KOPT-K1 (cell line): ENCODE data around the gene CHI3L2.

Experiments used
- H3K27ac ChIP-seq: fragments of 200-600 bp; sonication (generic); 2 replicates; pipeline ENCODE4 v1.5.1; 2016; ENCODE audit warnings: antibody characterized with exemption, mild to moderate bottlenecking, low read depth, low read length; ENCODE audit not compliant: poor library complexity, severe bottlenecking
- H3K36me3 ChIP-seq: fragments of 200-600 bp; sonication (generic); 2 replicates; pipeline ENCODE4 v1.5.1; 2017; ENCODE audit warnings: antibody characterized with exemption, mild to moderate bottlenecking, low read length, moderate library complexity; ENCODE audit not compliant: insufficient read depth
- H3K9me3 ChIP-seq: fragments of 200-600 bp; sonication (generic); 2 replicates; pipeline ENCODE4 v1.5.1; 2017; ENCODE audit warnings: antibody characterized with exemption, low read length, mild to moderate bottlenecking; ENCODE audit not compliant: insufficient read depth, poor library complexity, severe bottlenecking

The CHI3L2 gene, protein sequence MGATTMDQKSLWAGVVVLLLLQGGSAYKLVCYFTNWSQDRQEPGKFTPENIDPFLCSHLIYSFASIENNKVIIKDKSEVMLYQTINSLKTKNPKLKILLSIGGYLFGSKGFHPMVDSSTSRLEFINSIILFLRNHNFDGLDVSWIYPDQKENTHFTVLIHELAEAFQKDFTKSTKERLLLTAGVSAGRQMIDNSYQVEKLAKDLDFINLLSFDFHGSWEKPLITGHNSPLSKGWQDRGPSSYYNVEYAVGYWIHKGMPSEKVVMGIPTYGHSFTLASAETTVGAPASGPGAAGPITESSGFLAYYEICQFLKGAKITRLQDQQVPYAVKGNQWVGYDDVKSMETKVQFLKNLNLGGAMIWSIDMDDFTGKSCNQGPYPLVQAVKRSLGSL

DNA sequence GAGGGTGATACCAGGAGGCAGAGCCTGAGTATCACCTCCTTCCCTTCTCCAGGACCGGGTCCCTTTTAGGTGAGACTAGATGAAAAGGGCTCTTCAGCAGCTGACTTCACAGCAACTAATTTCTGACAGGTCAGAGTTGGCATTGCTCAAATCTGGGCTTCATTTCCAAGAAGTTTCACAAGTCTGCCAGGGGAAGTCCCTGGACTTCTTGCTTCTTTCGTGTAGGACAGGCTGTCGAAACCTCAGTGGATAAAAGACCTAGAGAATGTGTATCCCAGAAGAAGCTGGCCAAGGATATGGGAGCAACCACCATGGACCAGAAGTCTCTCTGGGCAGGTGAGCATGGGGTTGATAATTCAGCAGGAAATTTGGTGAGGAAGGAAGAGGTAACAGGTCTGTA, at the start of gene CHI3L2:
CHI3L2 (plus strand) TSS at position 280 of the 400 bp plus-strand sequence; CDS start at position 297, 17 bp downstream.
- H3K36me3 ChIP-seq = peaks cover 15% of the 10 kb centered on the region; the same call in 1 of the 2 replicates
- no peaks in the 10 kb centered on the region for H3K9me3 ChIP-seq
- H3K27ac ChIP-seq = peak within 1 kb of the TSS; percentile 99

DNA sequence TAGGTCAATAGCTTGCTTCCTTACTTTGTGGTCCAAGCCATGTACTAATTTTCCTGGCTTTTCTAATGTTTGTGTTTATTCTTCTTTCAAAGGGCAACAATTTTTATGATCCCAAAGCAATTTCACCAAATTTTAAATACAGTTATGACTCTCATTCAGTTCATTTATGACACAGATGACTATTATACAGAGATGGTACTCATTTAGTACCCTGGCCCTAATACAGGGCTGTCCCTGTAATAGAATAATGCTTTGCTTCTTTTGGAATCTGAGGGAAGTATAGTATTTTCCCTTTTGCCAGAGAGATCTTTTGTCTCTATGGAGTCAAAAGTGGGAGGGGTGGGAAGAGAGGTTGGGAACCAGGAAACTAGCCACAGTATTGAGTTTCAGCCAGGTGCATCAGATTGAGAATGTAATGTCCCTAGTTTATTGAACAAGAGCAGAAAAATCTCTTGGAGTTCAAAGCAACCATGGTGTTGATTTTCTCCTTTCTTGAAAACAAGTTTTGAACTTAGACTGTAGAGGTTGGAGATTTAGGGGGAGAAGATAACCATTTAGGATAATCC, 47.5 kb upstream of the CHI3L2 start:
- Histone ChIP-seq H3K27ac (no peak overlapping the region), H3K36me3 (peaks cover 96% of the 10 kb centered on the region), H3K9me3 (no peaks in the 10 kb centered on the region)

DNA sequence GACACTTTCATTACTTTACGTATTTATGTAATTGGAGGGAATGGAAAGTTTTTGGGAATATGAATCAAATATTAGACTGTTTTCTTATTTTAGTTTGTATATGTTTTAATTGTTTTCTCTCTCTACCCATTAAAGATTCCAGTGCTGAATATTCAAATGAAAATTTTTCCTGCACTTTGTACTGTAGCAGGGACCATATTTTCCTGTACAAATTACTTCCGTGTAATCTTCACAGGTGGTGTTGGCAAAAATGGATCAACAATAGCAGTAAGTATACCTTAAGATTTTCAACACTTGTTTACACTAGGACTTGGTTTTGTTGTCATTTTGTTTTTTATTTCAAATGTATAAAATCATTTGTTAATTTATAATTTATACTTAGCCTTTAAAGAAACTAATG, 45.5 kb upstream of the CHI3L2 start:
- no peaks in the 10 kb centered on the region for H3K9me3 ChIP-seq
- no peak overlapping the region for H3K27ac ChIP-seq
- H3K36me3 ChIP-seq = peaks cover 96% of the 10 kb centered on the region

DNA sequence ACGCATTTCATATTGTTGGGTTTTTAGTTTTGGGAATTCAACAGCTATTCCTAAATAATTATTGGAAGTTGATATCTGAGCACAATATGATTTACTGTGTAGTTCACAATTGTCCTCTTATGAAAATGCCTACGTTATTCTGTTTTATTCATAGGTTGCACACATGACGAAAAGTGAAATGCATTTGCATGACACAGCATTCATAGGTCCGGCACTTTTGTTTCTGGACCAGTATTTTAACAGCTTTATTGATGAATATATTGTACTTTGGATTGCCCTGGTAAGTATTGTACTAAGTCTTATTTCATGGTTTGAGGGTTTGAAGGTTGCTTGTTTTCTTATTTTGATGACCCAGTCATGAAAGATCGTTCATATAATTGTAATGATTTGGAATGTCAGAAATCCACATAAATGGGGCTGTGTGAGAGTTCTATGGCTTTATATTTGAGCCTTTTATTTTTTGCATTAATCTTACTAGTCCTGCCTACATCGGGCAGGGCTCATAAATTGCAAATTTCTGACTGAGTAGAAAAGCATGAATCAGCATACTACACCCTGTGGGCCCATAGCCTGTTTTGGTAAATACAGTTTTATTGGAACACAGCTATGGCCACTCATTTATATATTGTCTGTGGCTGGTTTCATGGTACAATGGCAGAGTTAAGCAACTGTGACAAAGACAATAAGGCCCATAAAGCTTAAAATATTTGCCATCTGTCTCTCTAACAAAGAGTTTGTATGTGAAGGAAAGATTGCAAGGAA, 44.0 kb upstream of the CHI3L2 start:
- H3K27ac ChIP-seq = no peak overlapping the region
- peaks cover 96% of the 10 kb centered on the region for H3K36me3 ChIP-seq
- no peaks in the 10 kb centered on the region for H3K9me3 ChIP-seq

DNA sequence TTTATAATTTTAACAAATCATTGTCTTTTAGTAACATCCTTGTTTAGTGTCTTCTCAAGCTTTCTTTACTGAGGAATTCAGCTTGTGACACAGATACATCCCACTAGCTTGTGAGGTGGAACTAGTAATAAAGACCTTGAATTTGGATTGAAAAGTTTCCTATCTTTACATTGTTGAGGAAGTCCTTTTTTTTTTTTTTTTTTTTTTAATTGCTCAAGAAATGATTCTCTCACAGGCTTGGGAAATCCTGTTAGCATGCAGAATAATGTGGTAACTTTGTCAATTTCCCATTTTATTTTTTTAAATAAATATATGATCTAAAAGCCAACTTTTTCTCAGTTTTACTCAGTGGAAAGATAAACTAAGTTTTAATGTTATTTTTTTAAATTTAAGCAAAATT, 42.9 kb upstream of the CHI3L2 start:
- Histone ChIP-seq H3K9me3 (no peaks in the 10 kb centered on the region), H3K36me3 (peaks cover 96% of the 10 kb centered on the region), H3K27ac (no peak overlapping the region)

DNA sequence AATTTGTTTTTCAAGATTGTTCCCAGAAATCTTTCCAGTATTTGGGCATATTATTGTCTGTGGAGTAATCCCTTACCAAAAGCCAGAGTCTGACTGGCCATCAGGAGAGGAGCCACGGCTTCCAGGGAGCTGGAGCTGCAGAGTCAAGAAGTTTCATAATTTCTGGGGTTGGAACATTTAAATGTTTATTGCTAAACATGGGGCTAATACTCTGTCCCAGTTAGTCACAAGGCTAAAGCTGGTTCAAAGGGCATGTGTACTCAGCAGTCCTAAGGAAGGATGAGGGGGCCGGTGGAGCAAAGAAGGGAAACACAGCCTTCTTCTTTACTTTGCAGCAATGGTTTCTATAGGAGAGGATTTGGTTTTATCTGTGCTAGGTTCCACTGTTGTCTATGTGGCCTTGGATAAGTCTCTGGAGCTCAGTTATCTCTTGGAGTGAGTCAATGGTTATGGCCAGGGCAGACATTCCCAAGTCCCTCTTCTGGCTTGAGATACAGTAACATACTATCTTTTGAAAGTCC, 36.5 kb upstream of the CHI3L2 start:
- Histone ChIP-seq H3K9me3 (no peaks in the 10 kb centered on the region), H3K36me3 (peaks cover 100% of the 10 kb centered on the region), H3K27ac (no peak overlapping the region)

DNA sequence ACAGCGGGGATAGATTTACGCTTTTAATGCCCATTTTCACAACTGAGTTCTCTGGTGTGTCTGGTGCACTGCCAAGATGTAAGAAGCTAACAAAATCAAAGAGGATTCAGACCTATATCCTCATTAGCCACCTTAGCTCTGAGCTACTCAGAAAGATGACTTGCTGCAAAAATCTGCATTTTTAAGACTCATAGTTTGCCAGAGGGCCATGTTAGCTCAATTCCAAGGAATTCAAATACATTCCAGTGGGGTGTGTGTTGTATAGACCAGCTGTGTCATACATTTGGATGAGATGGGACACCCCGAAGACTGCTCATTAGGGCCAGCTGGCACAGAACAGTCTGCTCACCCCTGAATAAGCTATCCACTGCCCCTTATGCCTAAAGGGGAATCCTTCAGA, 36.0 kb upstream of the CHI3L2 start:
- H3K36me3 ChIP-seq = peaks cover 100% of the 10 kb centered on the region
- H3K9me3 ChIP-seq = no peaks in the 10 kb centered on the region
- H3K27ac ChIP-seq = peak overlapping the region; percentile 99

DNA sequence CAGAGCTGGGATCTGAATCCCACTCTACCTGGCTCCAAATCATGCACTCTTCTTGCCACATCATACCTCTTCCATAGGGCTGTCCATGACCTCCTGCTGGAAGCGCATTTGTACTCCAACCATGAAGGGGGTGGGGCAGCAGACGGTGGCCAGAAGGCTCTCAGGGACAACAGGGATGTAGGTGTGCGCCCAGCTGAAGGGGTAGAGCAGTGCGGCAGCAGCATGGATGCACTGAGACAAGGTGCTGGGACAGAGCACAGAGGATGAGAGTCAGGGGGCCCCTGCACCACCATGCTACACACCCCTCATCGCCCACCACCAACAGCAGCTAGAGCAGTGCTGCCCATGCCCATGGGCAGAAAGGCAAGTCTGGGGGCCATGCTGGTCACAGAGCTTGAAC, 35.4 kb upstream of the CHI3L2 start:
- peak overlapping the region; percentile 99 for H3K27ac ChIP-seq
- no peaks in the 10 kb centered on the region for H3K9me3 ChIP-seq
- peaks cover 100% of the 10 kb centered on the region for H3K36me3 ChIP-seq

DNA sequence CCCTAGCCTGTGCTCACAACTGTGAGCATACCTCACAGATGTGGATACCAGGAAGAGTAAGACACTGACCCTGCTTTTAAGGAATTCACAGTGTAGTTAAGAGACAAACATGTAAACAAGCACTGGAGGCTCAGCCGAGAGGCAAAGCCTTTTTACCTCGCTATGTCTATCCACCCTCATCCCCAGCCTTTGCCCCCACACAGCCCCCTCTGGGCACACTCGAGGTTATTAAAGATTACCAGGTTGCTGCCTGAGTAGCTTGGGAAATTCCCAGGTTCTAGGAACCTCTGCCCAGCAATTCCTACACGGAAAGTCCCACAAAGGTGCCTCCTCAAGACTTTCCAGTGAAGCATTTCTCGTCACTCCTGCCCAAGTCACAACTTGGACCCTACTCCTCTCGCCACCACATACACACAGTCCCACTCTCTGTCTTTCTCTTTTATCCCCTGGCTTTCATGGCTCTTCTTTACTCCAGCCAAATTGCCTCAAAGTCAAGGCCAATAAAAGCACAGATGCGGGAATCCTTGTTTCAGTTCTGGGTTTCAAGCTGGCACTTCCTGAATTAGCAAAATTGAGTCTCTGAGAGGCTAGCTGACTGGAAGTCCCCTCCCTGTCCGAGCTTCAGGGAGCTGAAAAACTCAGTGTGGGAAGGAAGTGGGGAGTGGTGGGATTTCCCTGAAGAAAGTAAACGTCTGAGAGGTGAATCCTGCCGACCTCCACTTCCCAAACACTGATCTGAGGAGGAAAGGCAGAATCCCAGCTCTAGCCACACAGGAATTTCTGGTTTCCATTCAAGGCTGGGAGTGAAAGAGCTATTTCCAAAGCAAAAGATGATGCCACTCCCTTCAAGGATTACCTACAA, 34.6 kb upstream of the CHI3L2 start:
- no peaks in the 10 kb centered on the region for H3K9me3 ChIP-seq
- peak overlapping the region; percentile 99 for H3K27ac ChIP-seq
- H3K36me3 ChIP-seq = peaks cover 100% of the 10 kb centered on the region

DNA sequence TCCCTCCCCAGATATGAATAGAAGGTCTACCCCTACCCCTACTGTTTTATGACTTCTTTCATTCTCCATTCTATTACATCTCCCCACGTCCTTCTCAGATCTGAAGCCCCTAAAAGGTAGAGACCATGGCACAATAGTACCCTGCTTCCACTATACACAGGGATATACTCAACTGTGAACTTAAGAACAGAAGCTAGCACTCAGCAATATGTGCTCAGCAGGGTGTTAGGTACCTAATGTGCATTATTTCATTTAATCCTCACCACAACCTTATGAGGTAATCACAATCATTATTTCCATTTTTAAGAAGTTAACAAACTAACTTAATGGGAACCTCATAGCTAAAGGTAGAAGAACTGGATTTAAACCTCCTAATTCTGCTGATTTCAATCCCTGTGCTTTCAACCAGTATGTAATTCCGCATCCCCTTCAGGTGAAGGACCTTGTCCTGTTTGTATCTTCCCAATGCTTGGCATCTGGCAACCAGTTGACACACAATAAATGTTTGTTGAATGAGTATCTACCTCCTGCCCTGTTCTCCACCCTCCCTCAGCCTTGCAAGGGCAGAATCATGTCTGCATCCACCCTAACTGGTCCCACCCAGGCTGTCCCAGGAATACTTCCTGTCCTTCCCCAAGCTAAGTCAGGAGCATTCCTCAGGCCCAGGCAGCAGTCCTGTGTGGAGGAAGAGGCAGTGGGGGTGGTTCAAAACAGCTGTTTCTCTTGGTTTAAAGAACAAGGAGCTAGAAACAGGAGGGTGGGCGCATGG, 33.6 kb upstream of the CHI3L2 start:
- H3K36me3 ChIP-seq = peaks cover 100% of the 10 kb centered on the region
- H3K27ac ChIP-seq = peak overlapping the region; percentile 99
- no peaks in the 10 kb centered on the region for H3K9me3 ChIP-seq

DNA sequence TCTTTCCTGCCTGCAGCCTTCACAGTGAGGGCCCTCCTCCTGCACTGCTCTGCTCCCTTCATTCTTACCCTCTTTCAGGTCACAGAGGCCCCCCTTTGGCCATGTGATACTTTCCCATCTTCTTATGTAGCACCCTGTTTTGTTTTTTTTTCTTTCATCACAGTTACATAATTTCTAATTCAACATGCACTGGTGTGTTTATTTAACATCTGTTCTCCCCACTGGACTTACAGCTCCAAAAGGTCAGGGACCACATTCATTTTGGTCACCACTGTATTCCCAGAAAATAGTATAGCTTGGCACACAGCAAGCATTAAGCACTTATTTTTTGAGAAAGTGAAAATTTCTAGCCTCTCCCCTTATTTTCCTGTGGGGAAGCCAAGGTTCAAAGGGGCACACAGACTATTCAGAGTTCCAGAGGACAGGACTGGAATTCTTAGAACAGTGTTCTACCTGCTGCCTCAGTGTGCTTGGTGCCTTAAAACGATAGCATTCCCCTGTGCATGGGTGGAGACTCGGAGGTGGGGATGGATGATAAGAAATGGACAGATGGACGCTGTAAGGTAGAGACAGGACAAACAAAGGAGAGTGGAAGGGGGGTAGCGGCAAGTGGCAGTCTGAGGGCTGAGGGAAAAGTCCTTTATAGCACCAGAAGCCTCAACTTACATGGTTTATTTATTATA, 32.4 kb upstream of the CHI3L2 start:
- Histone ChIP-seq H3K36me3 (peaks cover 94% of the 10 kb centered on the region), H3K9me3 (no peaks in the 10 kb centered on the region), H3K27ac (peak overlapping the region; percentile 99)

DNA sequence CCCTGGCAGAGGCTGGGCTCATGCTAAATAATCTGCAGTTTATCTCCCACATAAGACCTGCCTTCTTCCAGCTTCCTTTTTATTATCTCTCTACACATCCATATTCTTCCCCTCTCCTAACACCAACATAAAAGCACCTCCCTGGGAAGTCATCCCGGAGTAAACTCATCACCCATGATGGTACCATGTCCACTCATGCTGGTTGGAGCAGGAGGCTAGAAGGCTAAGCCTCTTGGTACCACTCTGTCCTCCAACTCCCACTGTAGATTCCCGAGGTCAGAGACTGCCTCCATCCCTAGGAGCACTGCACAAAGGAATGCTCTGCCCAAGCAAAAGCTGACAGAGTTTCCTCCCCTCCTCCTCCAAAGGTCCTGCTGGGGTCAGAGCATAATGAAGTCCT, 31.3 kb upstream of the CHI3L2 start:
- Histone ChIP-seq H3K27ac (peak overlapping the region; percentile 99), H3K9me3 (no peaks in the 10 kb centered on the region), H3K36me3 (peaks cover 84% of the 10 kb centered on the region)

DNA sequence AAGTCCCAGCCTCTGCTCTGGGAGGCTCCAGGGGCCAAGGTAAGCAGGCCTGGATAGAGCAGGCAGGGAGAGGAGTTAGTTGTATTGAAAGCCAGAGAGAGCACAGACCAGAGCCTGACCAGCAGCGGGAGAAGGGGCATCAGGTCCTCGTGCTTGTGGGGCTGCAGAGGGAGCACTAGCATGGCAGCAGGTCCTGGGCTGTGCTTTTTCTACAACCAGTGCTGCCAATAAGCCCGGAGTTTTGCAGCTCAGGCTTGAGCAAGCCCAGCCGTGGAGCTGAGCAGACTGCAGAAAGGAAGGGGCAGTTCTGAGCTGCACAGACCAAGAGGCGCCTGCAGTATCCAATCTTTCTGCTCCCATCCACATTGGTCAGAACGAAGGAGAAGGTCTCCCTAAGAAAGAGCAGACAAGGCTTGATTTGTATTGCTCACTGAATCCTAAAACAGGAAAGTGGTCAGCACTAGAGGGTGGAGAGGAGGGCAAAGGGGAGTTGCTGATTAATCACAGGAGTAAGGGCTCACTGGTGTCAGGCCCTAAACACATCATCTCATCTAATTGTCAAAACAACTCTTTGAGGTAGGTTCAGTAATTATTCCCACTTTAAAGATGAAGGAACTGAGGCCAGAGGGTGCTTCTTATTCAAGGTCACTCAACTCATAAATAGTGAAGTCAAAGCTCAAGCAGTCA, 29.8 kb upstream of the CHI3L2 start:
- H3K27ac ChIP-seq = peak overlapping the region; percentile 99
- no peaks in the 10 kb centered on the region for H3K9me3 ChIP-seq
- H3K36me3 ChIP-seq = peaks cover 68% of the 10 kb centered on the region
